Thyroid gland (tissue), 4 donors: Measurements from ENCODE around the gene PAX8.

Experiments used
- CTCF ChIP-seq, 6 experiments: fragments of 200-600 bp in 3 of 6; fragments of 450-650 bp in 3 of 6; sonication (generic) in 3 of 6; IDR thresholded peaks; one replicate each; pipeline ENCODE4 v1.5.1; 2016 to 2019; ENCODE audit warnings: antibody characterized with exemption in 6 of 6, mild to moderate bottlenecking in 2 of 6, inconsistent platforms in 1 of 6, moderate library complexity in 1 of 6
- POLR2A ChIP-seq, 2 donors: fragments of 450-650 bp; IDR thresholded peaks; one replicate each; pipeline ENCODE4 v1.6.1; 2017; ENCODE audit warnings: antibody characterized with exemption in 2 of 2, mild to moderate bottlenecking in 2 of 2, moderate library complexity in 1 of 2

DNA sequence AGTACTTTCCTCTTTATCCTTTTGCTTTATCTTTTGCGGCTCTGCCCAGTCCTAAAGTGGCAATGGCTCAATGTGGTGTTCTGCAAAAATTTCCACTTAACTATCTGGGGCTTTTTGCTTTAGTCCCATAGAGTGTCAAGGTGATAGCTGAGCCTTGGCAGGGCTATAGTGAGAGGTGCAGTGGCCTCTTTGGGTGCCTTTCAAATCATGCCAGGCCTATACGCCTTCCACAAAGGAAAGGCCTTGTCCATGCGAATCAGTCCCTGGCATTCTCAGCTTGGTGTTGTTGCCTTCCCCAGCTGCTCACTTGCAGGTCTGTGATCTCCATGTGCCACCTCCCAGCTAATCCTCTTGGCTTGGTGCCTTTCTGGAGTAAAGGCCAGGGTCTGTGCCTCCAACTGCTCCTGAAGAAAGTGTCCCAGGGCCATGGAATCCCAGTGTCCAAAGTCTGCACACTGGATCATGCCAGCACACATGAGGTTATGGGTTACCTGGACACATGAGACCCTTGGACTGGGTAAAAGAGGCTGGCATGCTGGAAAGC is 26.6 kb downstream of the PAX8 start:
- TF ChIP-seq CTCF (IDR thresholded peaks at IDR 0.05) (no peak), POLR2A (IDR thresholded peaks at IDR 0.05) (peak in 1 of 2 donors; percentile 19)
